Measurements from ENCODE around the gene MPC2.

Gene MPC2

DNA sequence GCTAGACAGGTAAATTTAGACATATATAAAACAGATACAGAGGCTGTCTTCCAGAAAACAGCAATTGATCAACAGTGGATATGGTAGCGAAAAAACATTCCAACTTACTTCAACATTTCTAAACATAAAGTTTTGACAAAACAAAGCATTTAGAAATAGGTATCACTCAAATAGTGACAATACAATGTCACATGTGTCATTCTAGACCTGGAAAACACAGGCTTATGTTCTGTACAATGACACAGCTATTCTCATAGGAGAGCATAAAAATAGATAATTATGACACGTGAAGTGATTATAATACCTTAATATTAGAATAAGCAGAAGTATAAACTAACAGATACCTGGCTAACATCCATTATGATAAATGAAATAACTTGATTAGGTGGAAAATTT is 8.4 kb downstream of the MPC2 start:
- no CpG with 5 or more reads among the region's 2 CpGs for WGBS (ENCODE audit: insufficient coverage)
- CTCF ChIA-PET: no interaction called here

GRCh38 chr1:167927046-167927754 is 9.7 kb downstream of the MPC2 start:
- H3K36me3 ChIP-seq (ENCODE audit: control insufficient read depth in 4 of 4, insufficient read depth in 4 of 4, low read length in 3 of 4): peaks cover 0 to 8% (median 5%) of the 10 kb centered on the region in 4 experiments
- no peaks in the 10 kb centered on the region for H3K27me3 ChIP-seq (replicated peaks in 2 of 5; ENCODE audit: control insufficient read depth in 4 of 5, insufficient read depth in 5 of 5, low read length in 4 of 5)
- 100% methylated on average over 3 of the region's 4 CpGs for WGBS (ENCODE audit: insufficient coverage)
- H3K4me3 ChIP-seq (ENCODE audit: control insufficient read depth in 1 of 7, extremely low read depth in 1 of 7, insufficient read depth in 4 of 7, low read depth in 2 of 7, low read length in 6 of 7): no peak overlapping the region
- no peak for DNase-seq
- no peaks in the 10 kb centered on the region for H3K9me3 ChIP-seq (ENCODE audit: control extremely low read depth in 1 of 5, control insufficient read depth in 4 of 5, insufficient read depth in 2 of 5, low read depth in 1 of 5, low read length in 4 of 5)
- no peak overlapping the region for H3K27ac ChIP-seq (ENCODE audit: insufficient read depth in 1 of 2, low read depth in 1 of 2, low read length in 2 of 2, poor library complexity in 1 of 2, severe bottlenecking in 2 of 2)
- ChIA-PET CTCF (no interaction called here), POLR2A (no interaction called here)
- H3K4me1 ChIP-seq (ENCODE audit: control extremely low read depth in 1 of 4, control insufficient read depth in 4 of 4, insufficient read depth in 4 of 4, low read length in 3 of 4): no peaks in the 10 kb centered on the region

More for the DNA sequence above, 8.4 kb downstream of the MPC2 start:
- peak overlapping the region in 1 of 2 experiments; percentile 57 for H3K27ac ChIP-seq (ENCODE audit: insufficient read depth in 1 of 2, low read depth in 1 of 2, low read length in 2 of 2, poor library complexity in 1 of 2, severe bottlenecking in 2 of 2)
- H3K4me3 ChIP-seq (ENCODE audit: control insufficient read depth in 1 of 7, extremely low read depth in 1 of 7, insufficient read depth in 4 of 7, low read depth in 2 of 7, low read length in 6 of 7): no peak overlapping the region
- peaks cover 0 to 4% (median 2%) of the 10 kb centered on the region in 4 experiments for H3K4me1 ChIP-seq (ENCODE audit: control extremely low read depth in 1 of 4, control insufficient read depth in 4 of 4, insufficient read depth in 4 of 4, low read length in 3 of 4)
- DNase-seq: no peak
- H3K27me3 ChIP-seq (replicated peaks in 2 of 5; ENCODE audit: control insufficient read depth in 4 of 5, insufficient read depth in 5 of 5, low read length in 4 of 5): no peaks in the 10 kb centered on the region
- H3K36me3 ChIP-seq (ENCODE audit: control insufficient read depth in 4 of 4, insufficient read depth in 4 of 4, low read length in 3 of 4): peaks cover 0 to 4% (median 0%) of the 10 kb centered on the region in 4 experiments
- no peaks in the 10 kb centered on the region for H3K9me3 ChIP-seq (ENCODE audit: control extremely low read depth in 1 of 5, control insufficient read depth in 4 of 5, insufficient read depth in 2 of 5, low read depth in 1 of 5, low read length in 4 of 5)
- POLR2A ChIA-PET: no interaction called here

- Histone ChIP-seq H3K9me3 (ENCODE audit: control extremely low read depth in 1 of 5, control insufficient read depth in 4 of 5, insufficient read depth in 2 of 5, low read depth in 1 of 5, low read length in 4 of 5) (no peaks in the 10 kb centered on the region), H3K27me3 (replicated peaks in 2 of 5; ENCODE audit: control insufficient read depth in 4 of 5, insufficient read depth in 5 of 5, low read length in 4 of 5) (no peaks in the 10 kb centered on the region), H3K4me3 (ENCODE audit: control insufficient read depth in 1 of 7, extremely low read depth in 1 of 7, insufficient read depth in 4 of 7, low read depth in 2 of 7, low read length in 6 of 7) (no peak overlapping the region), H3K27ac (ENCODE audit: insufficient read depth in 1 of 2, low read depth in 1 of 2, low read length in 2 of 2, poor library complexity in 1 of 2, severe bottlenecking in 2 of 2) (no peak overlapping the region), H3K4me1 (ENCODE audit: control extremely low read depth in 1 of 4, control insufficient read depth in 4 of 4, insufficient read depth in 4 of 4, low read length in 3 of 4) (no peaks in the 10 kb centered on the region), H3K36me3 (ENCODE audit: control insufficient read depth in 4 of 4, insufficient read depth in 4 of 4, low read length in 3 of 4) (peaks cover 0 to 8% (median 5%) of the 10 kb centered on the region in 4 experiments)
- POLR2A ChIA-PET: no interaction called here
- CTCF ChIA-PET: no interaction called here
- 94% methylated on average over 6 of the region's 6 CpGs for whole genome bisulfite sequencing (ENCODE audit: insufficient coverage)
- no peak for DNase-seq
Observed at GRCh38 chr1:167926486-167926997, 10.3 kb downstream of the MPC2 start.

- ChIA-PET POLR2A (no interaction called here), CTCF (no interaction called here)
- 100% methylated on average over 1 of the region's 2 CpGs for WGBS (ENCODE audit: insufficient coverage)
Observed at GRCh38 chr1:167924543-167925231, 12.2 kb downstream of the MPC2 start.

DNA sequence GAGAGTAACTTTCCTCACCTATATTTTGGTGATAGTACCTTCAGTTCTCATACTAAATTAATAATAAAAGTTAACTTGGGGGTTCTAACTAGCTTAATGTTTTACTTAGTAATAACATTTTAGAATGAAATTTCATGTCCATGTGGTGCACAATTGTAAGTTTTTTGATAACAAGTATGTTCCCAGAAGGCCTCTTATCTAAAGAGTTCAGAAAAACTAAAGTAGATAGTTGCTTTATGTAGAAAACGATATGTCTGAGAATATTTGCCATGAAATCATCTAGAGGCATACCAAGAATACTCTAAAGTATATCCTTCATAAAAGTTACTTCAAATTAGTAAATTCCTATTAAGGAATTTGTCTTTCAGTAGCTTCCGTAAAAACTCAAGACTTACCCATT is 12.8 kb downstream of the MPC2 start:
- H3K27ac ChIP-seq (ENCODE audit: insufficient read depth in 1 of 2, low read depth in 1 of 2, low read length in 2 of 2, poor library complexity in 1 of 2, severe bottlenecking in 2 of 2): no peak overlapping the region
- H3K4me3 ChIP-seq (ENCODE audit: control insufficient read depth in 1 of 7, extremely low read depth in 1 of 7, insufficient read depth in 4 of 7, low read depth in 2 of 7, low read length in 6 of 7): no peak overlapping the region
- POLR2A ChIA-PET: no interaction called here
- H3K27me3 ChIP-seq (replicated peaks in 2 of 5; ENCODE audit: control insufficient read depth in 4 of 5, insufficient read depth in 5 of 5, low read length in 4 of 5): no peaks in the 10 kb centered on the region
- H3K36me3 ChIP-seq (ENCODE audit: control insufficient read depth in 4 of 4, insufficient read depth in 4 of 4, low read length in 3 of 4): peaks cover 0 to 8% (median 5%) of the 10 kb centered on the region in 4 experiments
- no peaks in the 10 kb centered on the region for H3K4me1 ChIP-seq (ENCODE audit: control extremely low read depth in 1 of 4, control insufficient read depth in 4 of 4, insufficient read depth in 4 of 4, low read length in 3 of 4)
- DNase-seq: no peak
- no CpG with 5 or more reads among the region's 2 CpGs for WGBS (ENCODE audit: insufficient coverage)
- no peaks in the 10 kb centered on the region for H3K9me3 ChIP-seq (ENCODE audit: control extremely low read depth in 1 of 5, control insufficient read depth in 4 of 5, insufficient read depth in 2 of 5, low read depth in 1 of 5, low read length in 4 of 5)
- CTCF ChIA-PET: interaction anchor here (0.8 kb wide), 3 partner anchors 9 to 11 kb away, joined by 3 to 4 read pairs (median 3); no protein-coding TSS in a partner anchor

More at GRCh38 chr1:167924543-167925231, 12.2 kb downstream of the MPC2 start:
- H3K27ac ChIP-seq (ENCODE audit: insufficient read depth in 1 of 2, low read depth in 1 of 2, low read length in 2 of 2, poor library complexity in 1 of 2, severe bottlenecking in 2 of 2): no peak overlapping the region
- DNase-seq: no peak
- no peak overlapping the region for H3K4me3 ChIP-seq (ENCODE audit: control insufficient read depth in 1 of 7, extremely low read depth in 1 of 7, insufficient read depth in 4 of 7, low read depth in 2 of 7, low read length in 6 of 7)
- H3K27me3 ChIP-seq (replicated peaks in 2 of 5; ENCODE audit: control insufficient read depth in 4 of 5, insufficient read depth in 5 of 5, low read length in 4 of 5): no peaks in the 10 kb centered on the region
- no peaks in the 10 kb centered on the region for H3K4me1 ChIP-seq (ENCODE audit: control extremely low read depth in 1 of 4, control insufficient read depth in 4 of 4, insufficient read depth in 4 of 4, low read length in 3 of 4)
- no peaks in the 10 kb centered on the region for H3K9me3 ChIP-seq (ENCODE audit: control extremely low read depth in 1 of 5, control insufficient read depth in 4 of 5, insufficient read depth in 2 of 5, low read depth in 1 of 5, low read length in 4 of 5)
- H3K36me3 ChIP-seq (ENCODE audit: control insufficient read depth in 4 of 4, insufficient read depth in 4 of 4, low read length in 3 of 4): peaks cover 0 to 8% (median 5%) of the 10 kb centered on the region in 4 experiments

- DNase-seq: no peak
- no peak overlapping the region for H3K4me3 ChIP-seq (ENCODE audit: control insufficient read depth in 1 of 7, extremely low read depth in 1 of 7, insufficient read depth in 4 of 7, low read depth in 2 of 7, low read length in 6 of 7)
- H3K27me3 ChIP-seq (replicated peaks in 2 of 5; ENCODE audit: control insufficient read depth in 4 of 5, insufficient read depth in 5 of 5, low read length in 4 of 5): no peaks in the 10 kb centered on the region
- H3K27ac ChIP-seq (ENCODE audit: insufficient read depth in 1 of 2, low read depth in 1 of 2, low read length in 2 of 2, poor library complexity in 1 of 2, severe bottlenecking in 2 of 2): no peak overlapping the region
- WGBS (ENCODE audit: insufficient coverage): no CpG with 5 or more reads among the region's 3 CpGs
- ChIA-PET POLR2A (no interaction called here), CTCF (interaction anchor here (0.8 kb wide), 3 partner anchors 8 to 11 kb away, joined by 3 to 4 read pairs (median 3); no protein-coding TSS in a partner anchor)
- H3K4me1 ChIP-seq (ENCODE audit: control extremely low read depth in 1 of 4, control insufficient read depth in 4 of 4, insufficient read depth in 4 of 4, low read length in 3 of 4): no peaks in the 10 kb centered on the region
- peaks cover 0 to 8% (median 5%) of the 10 kb centered on the region in 4 experiments for H3K36me3 ChIP-seq (ENCODE audit: control insufficient read depth in 4 of 4, insufficient read depth in 4 of 4, low read length in 3 of 4)
- H3K9me3 ChIP-seq (ENCODE audit: control extremely low read depth in 1 of 5, control insufficient read depth in 4 of 5, insufficient read depth in 2 of 5, low read depth in 1 of 5, low read length in 4 of 5): no peaks in the 10 kb centered on the region
Observed at GRCh38 chr1:167923324-167924056, 13.4 kb downstream of the MPC2 start.

Measured in common myeloid progenitor, CD34-positive (primary cell).